ENCODE data around the gene OTULINL.

Gene OTULINL

GRCh38 chr5:14603141-14603540 is 21.5 kb downstream of the OTULINL start:
- DNase-seq = no peak

- DNase-seq = no peak
Measured at GRCh38 chr5:14607104-14607503, 25.5 kb downstream of the OTULINL start.

- no peak for DNase-seq
Measured at GRCh38 chr5:14608169-14608568, 26.6 kb downstream of the OTULINL start.

GRCh38 chr5:14611737-14612136 is 30.1 kb downstream of the OTULINL start:
- no peak for DNase-seq

- DNase-seq = no peak
Measured at GRCh38 chr5:14614490-14614889, 32.9 kb downstream of the OTULINL start.

GRCh38 chr5:14615365-14615764 is 33.8 kb downstream of the OTULINL start:
- DNase-seq = no peak

- no peak for DNase-seq
Measured at GRCh38 chr5:14617441-14617840, 35.8 kb downstream of the OTULINL start.

GRCh38 chr5:14627270-14627669 is 45.7 kb downstream of the OTULINL start:
- no peak for DNase-seq

GRCh38 chr5:14628346-14628745 is 46.8 kb downstream of the OTULINL start:
- no peak for DNase-seq

GRCh38 chr5:14630671-14631070 is 49.1 kb downstream of the OTULINL start:
- DNase-seq = no peak

GRCh38 chr5:14635656-14636055 is 54.1 kb downstream of the OTULINL start:
- no peak for DNase-seq

GRCh38 chr5:14640765-14641164 is 59.2 kb downstream of the OTULINL start:
- no peak for DNase-seq

- DNase-seq = no peak
Measured at GRCh38 chr5:14644623-14645237, 63.1 kb downstream of the OTULINL start.

- DNase-seq = no peak
Measured at GRCh38 chr5:14650052-14650451, 68.5 kb downstream of the OTULINL start.

- DNase-seq = no peak
Measured at GRCh38 chr5:14655146-14655741, 73.7 kb downstream of the OTULINL start.

- no peak for DNase-seq
Measured at GRCh38 chr5:14656898-14657297, 75.3 kb downstream of the OTULINL start.

GRCh38 chr5:14659821-14660607 is 78.4 kb downstream of the OTULINL start:
- DNase-seq = no peak

- no peak for DNase-seq
Measured at GRCh38 chr5:14660833-14661232, 79.2 kb downstream of the OTULINL start.
